H1 (cell line): ENCODE results near the gene TTC27. TPM values are rescaled to one million over a fixed set of nuclear protein-coding genes. Genes with fewer than 3 reads are reported as not detected.

Experiments
- CTCF ChIA-PET: fragments of 300-600 bp; sonication (Branson Sonifier 250); formaldehyde crosslinking; loops from one replicate; lab custom pipeline; 2021; ENCODE audit not compliant: partially characterized antibody; lab: Charles Lee
- POLR2A ChIA-PET: fragments of 300-600 bp; sonication (Branson Sonifier 250); formaldehyde crosslinking; loops from one replicate; lab custom pipeline; 2021; ENCODE audit warnings: inconsistent platforms; ENCODE audit not compliant: partially characterized antibody; lab: Charles Lee
- DNase-seq, 2 experiments: peaks; one replicate each; pipeline versions ENCODE4 v3.0.0 to v3.0.0-alpha.2; 2010 to 2022; ENCODE audit warnings: low spot score in 2 of 2, low read depth in 1 of 2, mixed read lengths in 1 of 2
- FAIRE-seq: peaks from 2 replicates; lab custom pipeline; 2011; peaks lifted over from hg19 to GRCh38; lab: Jason Lieb, UNC
- H2AFZ ChIP-seq: 2 replicates; pipeline ENCODE4 v1.8.1; 2012; ENCODE audit warnings: low read length, inconsistent platforms
- H2AK5ac ChIP-seq: 2 replicates; pipeline ENCODE4 v1.6.1; 2013; ENCODE audit warnings: low read depth, low read length
- H2BK120ac ChIP-seq: replicated peaks from 2 replicates; pipeline ENCODE3; 2013; ENCODE audit warnings: low read depth, low read length, inconsistent platforms
- H2BK12ac ChIP-seq: 2 replicates; pipeline ENCODE4 v1.6.1; 2013; ENCODE audit warnings: low read depth, low read length
- H2BK15ac ChIP-seq: 2 replicates; pipeline ENCODE4 v1.6.1; 2013; ENCODE audit warnings: low read length
- H2BK20ac ChIP-seq: 2 replicates; pipeline ENCODE4 v1.6.1; 2013; ENCODE audit warnings: low read length
- H2BK5ac ChIP-seq: 2 replicates; pipeline ENCODE4 v1.6.1; 2013; ENCODE audit warnings: low read depth, low read length
- H3K14ac ChIP-seq: 2 replicates; pipeline ENCODE4 v1.6.1; 2013; ENCODE audit warnings: inconsistent platforms; ENCODE audit not compliant: insufficient read length
- H3K18ac ChIP-seq: 2 replicates; pipeline ENCODE4 v1.6.1; 2013; ENCODE audit warnings: low read length; ENCODE audit errors: extremely low read depth
- H3K23ac ChIP-seq: 2 replicates; pipeline ENCODE4 v1.6.1; 2013; ENCODE audit warnings: inconsistent platforms; ENCODE audit not compliant: insufficient read length
- H3K23me2 ChIP-seq: 2 replicates; pipeline ENCODE4 v1.6.1; 2013; ENCODE audit warnings: low read depth, low read length
- H3K27ac ChIP-seq: 2 replicates; pipeline ENCODE4 v1.6.1; 2011; ENCODE audit warnings: low read depth, low read length, inconsistent platforms
- H3K27me3 ChIP-seq, 4 experiments: replicated peaks in 1 of 4; 1 replicate in 1 of 4; 2 replicates in 3 of 4; pipeline versions ENCODE4 v1.6.1 to v1.8.1; 2011 to 2013; ENCODE audit warnings: low read length in 3 of 4, mild to moderate bottlenecking in 3 of 4, inconsistent platforms in 2 of 4, mixed read lengths in 2 of 4, moderate library complexity in 1 of 4; ENCODE audit not compliant: control insufficient read depth in 3 of 4, insufficient read depth in 3 of 4; ENCODE audit errors: extremely low read depth in 1 of 4
- H3K36me3 ChIP-seq, 4 experiments: 2 replicates each; pipeline versions ENCODE4 v1.6.1 to v1.8.1; 2011 to 2013; ENCODE audit warnings: mild to moderate bottlenecking in 4 of 4, low read length in 3 of 4, moderate library complexity in 2 of 4, control low read depth in 1 of 4, inconsistent platforms in 1 of 4; ENCODE audit not compliant: insufficient read depth in 4 of 4, control insufficient read depth in 2 of 4
- H3K4ac ChIP-seq: replicated peaks from 2 replicates; pipeline ENCODE3; 2013; ENCODE audit warnings: low read length, low read depth, mixed read lengths, inconsistent platforms; ENCODE audit not compliant: insufficient read length
- H3K4me1 ChIP-seq, 4 experiments: replicated peaks in 1 of 4; 1 replicate in 1 of 4; 2 replicates in 3 of 4; pipeline versions ENCODE4 v1.6.1 to v1.8.1; 2011 to 2013; ENCODE audit warnings: low read length in 3 of 4, inconsistent platforms in 2 of 4, mixed read lengths in 1 of 4; ENCODE audit not compliant: insufficient read depth in 4 of 4, control insufficient read depth in 3 of 4
- H3K4me2 ChIP-seq, 2 experiments: 2 replicates each; pipeline versions ENCODE4 v1.6.1 to v1.8.1; 2011 to 2013; ENCODE audit warnings: low read depth in 2 of 2, low read length in 2 of 2, control low read depth in 1 of 2, inconsistent platforms in 1 of 2, mild to moderate bottlenecking in 1 of 2; ENCODE audit not compliant: insufficient read depth in 1 of 2
- H3K4me3 ChIP-seq, 4 experiments: fragments of 200-600, 300-600 bp in 1 of 4; sonication (generic), shearing (Covaris generic), sonication (Bioruptor Twin) in 1 of 4; 2 replicates each; pipeline versions ENCODE4 v1.5.1 to v1.8.1; 2011 to 2016; ENCODE audit warnings: low read length in 4 of 4, low read depth in 3 of 4, control low read depth in 2 of 4, inconsistent platforms in 2 of 4, mild to moderate bottlenecking in 2 of 4, mixed read lengths in 1 of 4, moderate library complexity in 1 of 4; ENCODE audit not compliant: insufficient read depth in 2 of 4; ENCODE audit errors: extremely low read depth in 1 of 4
- H3K56ac ChIP-seq: replicated peaks from 2 replicates; pipeline ENCODE3; 2013; ENCODE audit warnings: low read depth, mild to moderate bottlenecking, mixed read lengths, low read length, inconsistent platforms; ENCODE audit not compliant: insufficient read length
- H3K79me1 ChIP-seq: 2 replicates; pipeline ENCODE4 v1.6.1; 2013; ENCODE audit warnings: low read depth, low read length, control low read depth
- H3K79me2 ChIP-seq, 2 experiments: 2 replicates each; pipeline versions ENCODE4 v1.6.1 to v1.8.1; 2012 to 2013; ENCODE audit warnings: low read length in 2 of 2, mild to moderate bottlenecking in 2 of 2, inconsistent platforms in 1 of 2; ENCODE audit not compliant: insufficient read depth in 2 of 2, control insufficient read depth in 1 of 2
- H3K9ac ChIP-seq, 4 experiments: replicated peaks in 1 of 4; 1 replicate in 1 of 4; 2 replicates in 3 of 4; pipeline versions ENCODE4 v1.6.1 to v1.8.1; 2011 to 2013; ENCODE audit warnings: low read depth in 3 of 4, low read length in 3 of 4, control low read depth in 2 of 4, mild to moderate bottlenecking in 2 of 4, moderate library complexity in 2 of 4, inconsistent platforms in 1 of 4; ENCODE audit errors: extremely low read depth in 1 of 4
- H3K9me3 ChIP-seq, 2 experiments: 2 replicates each; pipeline versions ENCODE4 v1.6.1 to v1.8.1; 2012 to 2013; ENCODE audit warnings: mild to moderate bottlenecking in 2 of 2, moderate library complexity in 2 of 2, control low read depth in 1 of 2, inconsistent platforms in 1 of 2, low read depth in 1 of 2, low read length in 1 of 2, mixed read lengths in 1 of 2; ENCODE audit not compliant: insufficient read depth in 2 of 2
- H4K20me1 ChIP-seq, 2 experiments: replicated peaks in 1 of 2; 2 replicates each; pipeline versions ENCODE3 to v1.8.1; 2011 to 2013; ENCODE audit warnings: inconsistent platforms in 2 of 2, low read length in 2 of 2, mild to moderate bottlenecking in 1 of 2; ENCODE audit not compliant: insufficient read depth in 2 of 2, control insufficient read depth in 1 of 2
- H4K5ac ChIP-seq: 2 replicates; pipeline ENCODE4 v1.6.1; 2013; ENCODE audit warnings: low read length, low read depth, mixed read lengths, inconsistent platforms; ENCODE audit not compliant: insufficient read length
- H4K8ac ChIP-seq: 2 replicates; pipeline ENCODE4 v1.8.0; 2013; ENCODE audit warnings: mild to moderate bottlenecking, moderate library complexity, low read length, inconsistent platforms; ENCODE audit not compliant: insufficient read depth; ENCODE audit errors: extremely low read depth
- H4K91ac ChIP-seq: replicated peaks from 2 replicates; pipeline ENCODE3; 2013; ENCODE audit warnings: low read length, mixed read lengths, inconsistent platforms; ENCODE audit not compliant: insufficient read length
- ASH2L ChIP-seq: fragments of 200-600, 300-600 bp; sonication (generic); IDR thresholded peaks from one replicate; pipeline ENCODE4 v1.7.1; 2017; ENCODE audit warnings: low read length
- KDM4A ChIP-seq: IDR thresholded peaks from one replicate; pipeline ENCODE4 v1.7.1; 2012; ENCODE audit warnings: low read depth, mild to moderate bottlenecking, moderate library complexity, low read length, inconsistent platforms; ENCODE audit not compliant: severe bottlenecking
- RXRA ChIP-seq: IDR thresholded peaks from 2 replicates; pipeline ENCODE4 v1.6.1; 2011; ENCODE audit warnings: low read depth, mild to moderate bottlenecking, low read length, moderate library complexity; ENCODE audit not compliant: insufficient read depth
- SUZ12 ChIP-seq: fragments of 200-600 bp; sonication (generic); IDR thresholded peaks from 2 replicates; pipeline ENCODE4 v1.6.1; 2012; ENCODE audit warnings: mild to moderate bottlenecking, inconsistent platforms, low read length, moderate library complexity, mixed read lengths
- WGBS, 2 experiments: shearing (Covaris generic) in 1 of 2; methylation state at CpG; one replicate each; pipeline versions ENCODE4 v1.1.6 to v1.1.7; 2013 to 2015; ENCODE audit warnings: low lambda C conversion rate in 2 of 2, mixed read lengths in 2 of 2, inconsistent platforms in 1 of 2, low coverage in 1 of 2, missing lambda C conversion rate in 1 of 2; ENCODE audit not compliant: insufficient replicate concordance in 2 of 2, insufficient coverage in 1 of 2, insufficient read length in 1 of 2; ENCODE audit errors: extremely low coverage in 1 of 2, missing lambda C conversion rate in 1 of 2; 5-methylcytosine and 5-hydroxymethylcytosine counted together
- polyA plus RNA-seq, 7 experiments: library from polyadenylated mRNA; depleted of rRNA in 3 of 7; stranded (reverse) in 5 of 7; unstranded in 2 of 7; fragments of >200 nt in 5 of 7; fragments of 200-250 nt in 2 of 7; gene quantifications; 1 replicate in 5 of 7; 2 replicates in 1 of 7; 4 replicates in 1 of 7; pipeline versions ENCODE4 v1.2.1 to v1.2.3, GENCODE V29; 2011 to 2013; ENCODE audit warnings: missing spikeins in 2 of 7, mixed read lengths in 2 of 7
- total RNA-seq: library from RNA; stranded (reverse); fragmentation: NEBNext Ultra II Directional; extraction: Animal tissue kit (Norgen Biotek cat#: 25700); gene quantifications from 2 replicates; pipeline ENCODE4 v1.2.1, GENCODE V29; 2021

The TTC27 gene
- total and polyA plus RNA-seq, 2 of the 8 experiments (the other 6 are each of a cell fraction or from before 2014, with no cell fraction given) = 13.8 to 29.1 TPM

DNA sequence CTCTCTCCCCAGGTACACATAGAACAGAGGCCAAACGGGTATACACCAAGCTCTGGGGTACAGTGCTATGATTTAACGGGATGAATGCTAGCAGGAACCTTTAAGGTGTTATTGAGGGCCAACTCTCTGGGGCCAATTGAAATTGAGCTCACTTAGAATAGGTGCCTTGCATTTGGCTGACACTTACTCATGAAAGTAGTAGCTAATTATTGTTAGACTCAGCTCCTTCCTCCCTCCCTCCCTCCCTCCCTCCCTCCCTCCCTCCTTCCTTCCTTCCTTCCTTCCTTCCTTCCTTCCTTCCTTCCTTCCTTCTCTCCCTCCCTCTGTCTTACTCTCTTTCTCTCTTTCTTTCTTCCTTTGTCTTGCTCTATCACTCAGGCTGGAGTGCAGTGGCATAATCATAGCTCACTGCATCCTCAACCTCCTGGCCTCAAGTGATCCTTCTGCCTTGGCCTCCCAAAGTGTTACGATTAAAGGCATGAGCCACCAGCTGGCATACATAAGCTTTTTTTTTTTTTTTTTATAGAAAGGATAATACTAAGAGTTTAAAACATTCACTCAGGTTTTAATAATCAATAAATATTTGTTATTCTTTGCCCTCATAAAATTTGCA is 95.7 kb downstream of the TTC27 start:
- Histone ChIP-seq H3K79me2 (no peaks in the 10 kb centered on the region), H2BK5ac (no peak overlapping the region), H3K9ac (no peak overlapping the region), H4K20me1 (no peaks in the 10 kb centered on the region), H2BK12ac (no peak overlapping the region), H2AFZ (no peak overlapping the region), H3K27me3 (no peaks in the 10 kb centered on the region), H3K4me3 (no peak overlapping the region), H4K8ac (no peak overlapping the region), H4K5ac (no peak overlapping the region), H3K23me2 (no peaks in the 10 kb centered on the region), H3K4me1 (no peaks in the 10 kb centered on the region), H3K56ac (no peak overlapping the region), H3K14ac (no peak overlapping the region), H3K23ac (no peak overlapping the region), H3K27ac (no peak overlapping the region), H3K4ac (no peak overlapping the region), H3K18ac (no peak overlapping the region), H2BK15ac (no peak overlapping the region), H2BK20ac (no peak overlapping the region), H2BK120ac (no peak overlapping the region), H3K79me1 (no peaks in the 10 kb centered on the region), H3K9me3 (no peaks in the 10 kb centered on the region), H3K4me2 (no peak overlapping the region), H4K91ac (no peak overlapping the region), H2AK5ac (no peak overlapping the region), H3K36me3 (peaks cover 0 to 4% (median 0%) of the 10 kb centered on the region in 4 experiments; a peak in 1 of 8 replicates)
- DNase-seq = no peak
- 97% methylated on average over 3 of the region's 3 CpGs; no CpG with 5 or more reads in 1 of the 2 experiments for WGBS, 2 experiments
- POLR2A ChIA-PET = no interaction called here
- TF ChIP-seq ASH2L (no peak), SUZ12 (no peak), RXRA (no peak), KDM4A (no peak)
- no peak for FAIRE-seq
- CTCF ChIA-PET = interaction anchor here (0.5 to 1.5 kb wide), 3 partner anchors 24 to 733 kb away, joined by 3 to 4 read pairs (median 4); no protein-coding TSS in a partner anchor
